CD4-positive, alpha-beta T cell (primary cell): ENCODE measurements around the gene OR51G2. TPM values are rescaled to one million over a fixed set of nuclear protein-coding genes. Genes with fewer than 3 reads are reported as not detected.

Source experiments
- ATAC-seq: fragments of 200-7000 bp; cut with Tn5 transposase; one replicate; pipeline ENCODE4 v1.10.0; 2022; ENCODE audit warnings: mild to moderate bottlenecking; ENCODE audit not compliant: poor library complexity
- CTCF ChIA-PET: fragments of 350-600 bp; sonication (Branson Sonifier 250); formaldehyde crosslinking; loops from one replicate; lab custom pipeline; 2021; ENCODE audit warnings: antibody characterized with exemption, inconsistent platforms; lab: Charles Lee
- POLR2A ChIA-PET: fragments of 350-600 bp; sonication (Branson Sonifier 250); formaldehyde crosslinking; loops from one replicate; lab custom pipeline; 2021; ENCODE audit warnings: antibody characterized with exemption, inconsistent platforms; lab: Charles Lee
- DNase-seq, 14 experiments: peaks; one replicate each; pipeline ENCODE4 v3.0.0-alpha.2; 2013 to 2020; ENCODE audit warnings: mixed read lengths in 2 of 14
- H3K27ac ChIP-seq, 2 donors: one replicate each; pipeline versions ENCODE4 v1.5.1 to v1.7.0; 2013; ENCODE audit warnings: low read length in 2 of 2, low read depth in 1 of 2, mild to moderate bottlenecking in 1 of 2
- H3K27me3 ChIP-seq, 2 experiments: 1 replicate in 1 of 2; 2 replicates in 1 of 2; pipeline versions ENCODE4 v1.6.1 to v1.7.0; 2013; ENCODE audit warnings: low read length in 2 of 2, control low read depth in 1 of 2, mild to moderate bottlenecking in 1 of 2, moderate library complexity in 1 of 2; ENCODE audit not compliant: insufficient read depth in 2 of 2, control insufficient read depth in 1 of 2
- H3K36me3 ChIP-seq: one replicate; pipeline ENCODE4 v1.6.1; 2013; ENCODE audit warnings: low read length, control low read depth; ENCODE audit not compliant: insufficient read depth
- H3K4me1 ChIP-seq: one replicate; pipeline ENCODE4 v1.6.1; 2013; ENCODE audit warnings: low read length, control low read depth; ENCODE audit not compliant: insufficient read depth
- H3K4me3 ChIP-seq: one replicate; pipeline ENCODE4 v1.5.1; 2013; ENCODE audit warnings: mild to moderate bottlenecking, low read length, moderate library complexity
- H3K9me3 ChIP-seq, 2 experiments: 1 replicate in 1 of 2; 2 replicates in 1 of 2; pipeline versions ENCODE4 v1.6.1 to v1.7.0; 2013; ENCODE audit warnings: low read length in 2 of 2, mild to moderate bottlenecking in 2 of 2, control low read depth in 1 of 2, moderate library complexity in 1 of 2; ENCODE audit not compliant: control insufficient read depth in 1 of 2, insufficient read depth in 1 of 2
- H3K27ac Mint-ChIP-seq: one replicate; pipeline ENCODE4 v1.8.0; 2020; ENCODE audit warnings: mixed read lengths
- H3K27me3 Mint-ChIP-seq: one replicate; pipeline ENCODE4 v1.8.0; 2021; ENCODE audit warnings: mixed read lengths
- H3K36me3 Mint-ChIP-seq: one replicate; pipeline ENCODE4 v1.8.0; 2021; ENCODE audit warnings: low read depth, mixed read lengths
- H3K4me1 Mint-ChIP-seq: one replicate; pipeline ENCODE4 v1.8.0; 2021; ENCODE audit warnings: low read depth, mixed read lengths
- H3K4me3 Mint-ChIP-seq: one replicate; pipeline ENCODE4 v1.8.0; 2020; ENCODE audit warnings: mild to moderate bottlenecking, mixed read lengths
- H3K9me3 Mint-ChIP-seq: one replicate; pipeline ENCODE4 v1.8.0; 2020; ENCODE audit warnings: mixed read lengths
- CTCF ChIP-seq: fragments of 200-600 bp; IDR thresholded peaks from one replicate; pipeline ENCODE4 v1.8.0; 2022; ENCODE audit warnings: antibody characterized with exemption, mild to moderate bottlenecking
- intact Hi-C, 2 experiments: fragments of 100-400 bp; cut with DNase I in 1 of 2; cut with micrococcal nuclease in 1 of 2; formaldehyde crosslinking; loops; one replicate each; pipeline versions ENCODE4 v1.15.1 to v1.9.0; 2023 to 2025; cut with DNase I, micrococcal nuclease
- polyA plus RNA-seq, 2 donors: library from polyadenylated mRNA; unstranded; fragments of 120-200 nt; gene quantifications; one replicate each; pipeline ENCODE4 v1.2.1, GENCODE V29; 2013
- total RNA-seq, 174 experiments: library from RNA in 2 of 174; stranded (reverse) in 2 of 174; gene quantifications; one replicate each; pipeline ENCODE4 v1.2.3 and lab custom pipeline; 2021 to 2026

OR51G2 gene, protein sequence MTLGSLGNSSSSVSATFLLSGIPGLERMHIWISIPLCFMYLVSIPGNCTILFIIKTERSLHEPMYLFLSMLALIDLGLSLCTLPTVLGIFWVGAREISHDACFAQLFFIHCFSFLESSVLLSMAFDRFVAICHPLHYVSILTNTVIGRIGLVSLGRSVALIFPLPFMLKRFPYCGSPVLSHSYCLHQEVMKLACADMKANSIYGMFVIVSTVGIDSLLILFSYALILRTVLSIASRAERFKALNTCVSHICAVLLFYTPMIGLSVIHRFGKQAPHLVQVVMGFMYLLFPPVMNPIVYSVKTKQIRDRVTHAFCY
- not detected for total RNA-seq
- polyA plus RNA-seq (2013, experiment 1 of 2): not detected
- polyA plus RNA-seq (2013, experiment 2 of 2): not detected
- total RNA-seq (lab: John Stamatoyannopoulos, UW): 0 to 0.09 (median 0) reads per million in 172 experiments

GRCh38 chr11:4919250-4919649 lies at the start of gene OR51G2:
OR51G2 (minus strand) TSS chr11:4919350; CDS start chr11:4915663, 3,687 bp downstream.
- Histone ChIP-seq H3K27me3 (no peaks in the 10 kb centered on the region), H3K4me1 (no peaks in the 10 kb centered on the region), H3K9me3 (peaks cover 0 to 4% of the 10 kb centered on the region in 2 experiments), H3K36me3 (no peaks in the 10 kb centered on the region), H3K4me3 (no peak within 1 kb of the TSS), H3K27ac (no peak within 1 kb of the TSS)
- Mint-ChIP-seq H3K36me3 (no peaks in the 10 kb centered on the region), H3K27ac (no peak within 1 kb of the TSS), H3K4me3 (no peak within 1 kb of the TSS), H3K9me3 (no peaks in the 10 kb centered on the region), H3K4me1 (no peaks in the 10 kb centered on the region), H3K27me3 (peaks cover 12% of the 10 kb centered on the region)
- ATAC-seq (no peak), DNase-seq (no peak)
- intact Hi-C loops: no loop called here
- ChIA-PET CTCF (no interaction called here), POLR2A (no interaction called here)
- no peak for TF ChIP-seq CTCF

DNA sequence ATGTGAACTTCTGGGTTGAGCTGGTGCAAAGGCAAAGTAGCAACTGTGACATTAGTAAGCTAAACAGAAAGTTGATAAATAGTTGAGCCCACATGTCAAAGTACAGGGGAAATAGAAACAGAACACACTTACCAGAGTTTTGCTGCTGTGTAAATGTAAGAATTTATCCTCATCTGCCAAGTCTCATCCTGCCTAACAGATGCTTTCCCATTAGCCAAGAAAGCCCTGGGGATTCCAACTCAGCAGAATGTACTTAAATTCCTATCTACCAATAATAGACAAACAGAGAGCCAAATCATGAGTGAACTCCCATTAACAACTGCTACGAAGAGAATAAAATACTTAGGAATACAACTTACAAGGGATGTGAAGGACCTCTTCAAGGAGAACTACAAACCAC lies 43.7 kb upstream of the OR51G2 start:
- Mint-ChIP-seq H3K4me3 (no peak overlapping the region), H3K9me3 (no peaks in the 10 kb centered on the region), H3K27me3 (peaks cover 5% of the 10 kb centered on the region), H3K4me1 (no peaks in the 10 kb centered on the region), H3K27ac (no peak overlapping the region), H3K36me3 (no peaks in the 10 kb centered on the region)
- H3K4me1 ChIP-seq: no peaks in the 10 kb centered on the region
- no peak overlapping the region for H3K27ac ChIP-seq
- ChIA-PET POLR2A (no interaction called here), CTCF (no interaction called here)
- H3K27me3 ChIP-seq: no peaks in the 10 kb centered on the region
- ATAC-seq: no peak
- intact Hi-C loops: no loop called here
- no peaks in the 10 kb centered on the region for H3K36me3 ChIP-seq
- H3K9me3 ChIP-seq: peaks cover 0 to 3% of the 10 kb centered on the region in 2 experiments
- no peak overlapping the region for H3K4me3 ChIP-seq
- no peak for DNase-seq
- TF ChIP-seq CTCF: no peak

GRCh38 chr11:4960877-4961276 lies 41.7 kb upstream of the OR51G2 start:
- DNase-seq (no peak), ATAC-seq (no peak)
- H3K4me1 Mint-ChIP-seq: no peaks in the 10 kb centered on the region
- H3K9me3 Mint-ChIP-seq: no peaks in the 10 kb centered on the region
- intact Hi-C loops: no loop called here
- TF ChIP-seq CTCF: no peak
- no peak overlapping the region for H3K27ac Mint-ChIP-seq
- Histone ChIP-seq H3K9me3 (peaks cover 0 to 3% of the 10 kb centered on the region in 2 experiments), H3K36me3 (no peaks in the 10 kb centered on the region), H3K4me3 (no peak overlapping the region), H3K27me3 (no peaks in the 10 kb centered on the region), H3K4me1 (no peaks in the 10 kb centered on the region), H3K27ac (no peak overlapping the region)
- H3K4me3 Mint-ChIP-seq: no peak overlapping the region
- H3K27me3 Mint-ChIP-seq: peaks cover 5% of the 10 kb centered on the region
- no peaks in the 10 kb centered on the region for H3K36me3 Mint-ChIP-seq
- ChIA-PET CTCF (no interaction called here), POLR2A (no interaction called here)
